SK-N-MC (cell line): ENCODE results near the gene FAM131B.
"Not testable (repeated sequence)": the region's sequence is repeated elsewhere in the genome, so short reads cannot be mapped to it uniquely, and the experiment has no call there.

Source experiments
- DNase-seq: peaks from one replicate; pipeline ENCODE4 v3.0.0-alpha.2; 2011; ENCODE audit warnings: low read depth, low spot score
- H3K27ac ChIP-seq: fragments of 200-600 bp; sonication (generic); 2 replicates; pipeline ENCODE4 v1.5.1; 2016; ENCODE audit warnings: mixed run types
- H3K36me3 ChIP-seq: fragments of 200-600 bp; sonication (generic); 2 replicates; pipeline ENCODE4 v1.6.1; 2017; ENCODE audit warnings: antibody characterized with exemption, low read length, mixed read lengths; ENCODE audit not compliant: insufficient read depth
- H3K4me3 ChIP-seq: fragments of 200-600 bp; sonication (generic); 2 replicates; pipeline ENCODE4 v1.5.1; 2016
- H3K9ac ChIP-seq: fragments of 200-600 bp; sonication (generic); 2 replicates; pipeline ENCODE4 v1.8.0; 2017; ENCODE audit warnings: mixed run types, mixed read lengths; ENCODE audit not compliant: insufficient read length
- H3K9me3 ChIP-seq: fragments of 200-600 bp; sonication (generic); 2 replicates; pipeline ENCODE4 v1.6.1; 2017; ENCODE audit warnings: low read depth, mild to moderate bottlenecking, antibody characterized with exemption, low read length, moderate library complexity, mixed read lengths
- EZH2 ChIP-seq: fragments of 200-600 bp; sonication (generic); IDR thresholded peaks from one replicate; pipeline ENCODE4 v1.6.1; 2017; ENCODE audit warnings: antibody characterized with exemption
- FOXP2 ChIP-seq: optimal IDR thresholded peaks from 2 replicates; pipeline ENCODE3; 2011; ENCODE audit warnings: mild to moderate bottlenecking, moderate library complexity; ENCODE audit not compliant: insufficient read depth; ENCODE audit errors: extremely low read length, control extremely low read depth
- POLR2AphosphoS5 ChIP-seq: IDR thresholded peaks from 2 replicates; pipeline ENCODE4 v1.6.1; 2012; ENCODE audit warnings: mild to moderate bottlenecking, low read depth, low read length, borderline replicate concordance

Gene FAM131B

DNA sequence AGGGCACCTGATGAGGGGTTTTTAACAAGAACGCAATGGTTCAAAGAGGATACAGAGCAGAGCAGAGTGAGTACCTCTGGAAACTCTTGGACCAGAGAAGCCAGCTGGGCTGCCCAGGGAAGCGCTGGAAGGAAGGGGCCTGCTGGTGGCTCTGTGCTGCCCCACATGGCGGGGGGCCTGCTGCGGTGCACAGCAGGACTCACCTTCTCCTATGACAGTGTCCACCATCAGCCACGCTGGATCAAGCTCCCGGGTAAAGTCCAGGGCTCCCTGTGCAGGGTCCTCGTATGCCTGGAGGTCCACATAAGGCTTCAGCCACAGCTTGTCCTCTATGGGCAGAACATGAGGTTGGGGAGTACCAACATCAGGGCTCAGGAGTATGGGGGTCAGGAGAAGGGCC, 33.7 kb upstream of the FAM131B start:
- Histone ChIP-seq H3K36me3 (no peaks in the 10 kb centered on the region), H3K9ac (no peak overlapping the region), H3K9me3 (no peaks in the 10 kb centered on the region), H3K4me3 (no peak overlapping the region), H3K27ac (no peak overlapping the region)
- TF ChIP-seq FOXP2 (no peak), EZH2 (no peak), POLR2AphosphoS5 (no peak)
- DNase-seq = no peak

DNA sequence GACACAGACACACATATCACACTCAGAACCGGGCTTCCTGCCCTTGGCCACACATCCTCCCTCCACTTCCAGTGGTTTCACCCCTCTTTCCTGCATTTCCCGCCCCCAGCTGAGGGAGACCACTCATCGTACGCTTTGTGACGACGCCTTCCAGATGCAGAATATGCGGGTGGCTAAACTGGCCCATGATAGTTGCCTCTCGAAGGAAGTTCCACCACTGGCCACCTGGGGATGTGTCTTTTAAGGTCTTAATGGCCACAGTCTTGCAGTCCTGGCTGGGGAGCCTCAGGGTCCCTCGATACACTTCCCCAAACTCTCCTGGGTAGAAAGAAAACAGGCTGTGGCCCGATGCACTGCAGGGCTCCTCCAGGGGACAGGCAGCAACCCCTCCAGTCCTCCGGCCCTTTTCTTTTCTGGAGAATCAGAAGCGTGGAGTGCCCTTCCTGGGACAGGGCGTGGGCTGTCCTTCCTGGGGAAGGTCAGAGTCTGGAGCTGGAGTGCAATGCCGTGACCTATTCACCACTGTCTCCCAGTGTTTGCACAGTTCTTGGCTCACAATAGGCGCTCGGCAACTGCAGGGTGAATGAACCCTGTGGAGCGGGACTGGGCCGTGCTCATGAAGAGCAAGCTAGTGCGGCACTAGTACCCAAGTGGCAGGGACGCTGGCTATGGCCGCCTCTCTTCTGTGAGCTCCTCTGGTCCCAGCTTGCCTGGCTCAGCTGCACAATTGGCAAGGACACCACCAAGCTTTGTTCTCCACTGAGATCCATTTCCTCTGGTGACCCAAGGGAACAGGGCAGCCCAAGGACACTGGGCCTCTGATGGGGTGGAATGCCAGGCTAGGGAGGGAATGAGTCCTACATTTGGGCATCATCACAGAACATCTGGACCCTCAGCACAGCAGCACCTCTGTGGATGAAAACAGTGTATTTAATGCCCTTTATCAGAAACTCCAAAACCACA, 33.0 kb upstream of the FAM131B start:
- Histone ChIP-seq H3K36me3 (no peaks in the 10 kb centered on the region; the same call in 1 of the 2 replicates), H3K27ac (no peak overlapping the region), H3K9me3 (no peaks in the 10 kb centered on the region), H3K9ac (no peak overlapping the region), H3K4me3 (no peak overlapping the region)
- TF ChIP-seq EZH2 (no peak), FOXP2 (no peak), POLR2AphosphoS5 (no peak)
- DNase-seq = no peak

DNA sequence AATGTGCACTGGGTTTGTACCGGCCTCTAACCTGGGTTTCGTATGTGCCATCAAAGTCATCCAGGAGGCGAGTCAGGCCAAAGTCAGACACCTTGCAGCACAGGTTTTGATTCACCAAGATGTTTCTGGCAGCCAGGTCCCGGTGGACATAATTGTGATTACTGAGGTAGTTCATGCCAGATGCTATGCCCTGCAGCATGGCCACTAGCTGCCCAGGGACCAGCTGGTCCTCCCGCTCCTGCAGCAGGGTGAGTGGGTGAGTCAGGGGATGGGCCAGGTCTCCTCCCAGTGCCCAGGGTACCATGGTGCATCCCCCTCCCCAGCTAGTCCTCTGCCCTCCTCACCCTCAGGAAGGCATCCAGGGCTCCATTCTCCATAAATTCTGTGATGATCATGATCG, 32.3 kb upstream of the FAM131B start:
- H3K27ac ChIP-seq = no peak overlapping the region
- H3K9ac ChIP-seq = no peak overlapping the region
- DNase-seq = no peak
- TF ChIP-seq POLR2AphosphoS5 = no peak
- TF ChIP-seq EZH2 = no peak
- TF ChIP-seq FOXP2 = no peak
- no peak overlapping the region for H3K4me3 ChIP-seq
- H3K9me3 ChIP-seq = no peaks in the 10 kb centered on the region
- H3K36me3 ChIP-seq = no peaks in the 10 kb centered on the region; the same call in 1 of the 2 replicates

DNA sequence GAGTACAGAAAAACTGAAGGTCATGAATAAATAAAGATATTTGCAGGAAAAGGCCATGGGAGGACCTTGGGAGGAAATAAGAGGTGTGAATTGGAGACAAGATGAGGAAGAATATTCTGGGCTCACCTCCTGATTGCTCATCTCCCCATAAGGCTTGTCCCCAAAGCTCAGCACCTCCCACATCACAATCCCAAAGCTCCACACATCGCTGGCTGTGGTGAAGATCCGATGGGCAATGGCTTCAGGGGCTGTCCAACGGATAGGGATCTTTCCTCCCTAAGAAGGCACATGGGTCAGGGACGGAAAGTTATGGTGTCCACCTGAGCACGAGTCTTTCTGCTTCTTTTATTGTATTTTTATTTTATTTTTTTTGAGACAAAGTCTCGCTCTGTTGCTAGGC, 31.6 kb upstream of the FAM131B start:
- no peak overlapping the region for H3K4me3 ChIP-seq

DNA sequence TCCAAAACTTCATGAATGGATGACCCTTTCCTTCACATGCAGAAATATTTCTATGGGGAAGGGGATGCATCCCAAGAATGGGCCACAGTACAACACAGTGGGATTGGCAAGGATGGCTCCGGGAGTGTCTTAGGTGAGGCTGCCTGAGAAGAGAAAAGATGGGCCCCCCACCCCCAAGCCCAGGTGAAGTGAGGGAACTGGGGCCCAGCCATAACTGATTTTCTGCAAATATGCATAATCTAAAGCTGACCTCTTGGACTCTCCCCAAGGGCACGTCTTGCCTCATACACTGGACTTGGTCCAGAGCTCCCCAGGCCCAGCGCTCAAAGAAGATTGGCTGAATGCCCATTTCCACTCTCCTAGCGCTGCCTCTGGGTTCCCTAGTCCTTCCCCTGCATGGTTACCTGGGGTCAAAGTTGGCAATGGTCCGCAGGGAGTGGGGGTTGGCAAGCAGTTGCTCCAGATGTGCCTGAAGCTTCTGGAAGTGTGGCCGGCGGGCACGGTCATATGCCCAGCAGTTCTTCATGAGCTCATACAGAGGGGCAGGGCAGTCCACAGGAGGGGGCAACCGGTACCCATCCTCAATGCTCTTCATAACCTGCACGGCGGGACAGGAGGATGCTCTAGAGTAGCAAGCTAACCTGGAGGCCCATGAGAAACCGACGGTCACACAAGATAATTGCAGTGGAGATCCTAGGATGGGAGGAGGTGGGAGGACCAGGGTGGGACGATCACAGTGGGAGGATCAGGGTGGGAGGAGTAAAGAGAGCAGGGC, 30.9 kb upstream of the FAM131B start:
- no peak overlapping the region for H3K9ac ChIP-seq
- H3K36me3 ChIP-seq = peaks cover 8% of the 10 kb centered on the region; the same call in 1 of the 2 replicates
- TF ChIP-seq FOXP2 (no peak), EZH2 (no peak), POLR2AphosphoS5 (no peak)
- no peak overlapping the region for H3K27ac ChIP-seq
- no peak overlapping the region for H3K4me3 ChIP-seq
- no peak for DNase-seq
- no peaks in the 10 kb centered on the region for H3K9me3 ChIP-seq

More for the DNA sequence above, 31.6 kb upstream of the FAM131B start:
- Histone ChIP-seq H3K27ac (no peak overlapping the region), H3K36me3 (peaks cover 3% of the 10 kb centered on the region; the same call in 1 of the 2 replicates), H3K9me3 (no peaks in the 10 kb centered on the region), H3K9ac (no peak overlapping the region)
- TF ChIP-seq EZH2 (no peak), POLR2AphosphoS5 (no peak), FOXP2 (no peak)
- DNase-seq = no peak

DNA sequence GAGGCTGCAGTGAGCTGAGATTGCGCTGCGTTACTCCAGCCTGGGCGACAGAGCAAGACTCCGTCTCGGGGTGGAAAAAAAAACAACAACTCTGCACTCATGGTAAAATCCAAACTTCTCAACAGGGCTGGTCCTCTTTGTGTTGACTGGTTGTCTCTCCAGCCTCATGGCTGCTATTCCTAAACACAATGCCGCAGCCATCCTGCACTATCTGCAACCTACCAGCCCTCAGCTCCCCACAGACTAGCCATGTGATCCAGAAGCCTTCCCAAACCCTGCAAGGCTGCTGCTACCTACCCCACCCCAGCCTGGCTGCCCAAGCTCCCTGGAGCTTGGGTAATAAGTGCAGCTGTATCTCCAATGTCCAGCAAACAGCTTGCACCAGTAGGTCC, 30.4 kb upstream of the FAM131B start:
- Histone ChIP-seq H3K36me3 (peaks cover 8% of the 10 kb centered on the region; the same call in 1 of the 2 replicates), H3K9me3 (no peaks in the 10 kb centered on the region), H3K27ac (no peak overlapping the region), H3K9ac (no peak overlapping the region), H3K4me3 (no peak overlapping the region)
- no peak for DNase-seq
- no peak for TF ChIP-seq POLR2AphosphoS5
- TF ChIP-seq FOXP2 = no peak
- no peak for TF ChIP-seq EZH2

DNA sequence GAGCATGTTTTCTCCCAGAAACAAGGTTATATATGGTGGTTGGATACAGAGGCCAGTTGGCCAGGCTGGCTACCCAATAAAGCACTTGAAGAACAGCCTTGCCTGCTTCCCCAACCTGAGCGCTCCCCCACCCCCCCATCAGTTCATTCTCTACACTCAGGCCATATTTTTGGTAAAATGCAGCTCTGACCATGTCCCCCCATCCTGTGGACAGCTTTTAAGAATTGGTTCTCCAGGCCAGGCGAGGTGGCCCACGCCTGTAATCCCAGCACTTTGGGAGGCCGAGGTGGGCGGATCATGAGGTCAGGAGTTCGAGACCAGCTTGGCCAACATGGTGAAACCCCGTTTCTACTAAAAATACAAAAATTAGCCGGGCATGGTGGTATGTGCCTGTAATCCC, 29.9 kb upstream of the FAM131B start:
- not testable (repeated sequence) for H3K4me3 ChIP-seq, H3K9ac ChIP-seq, DNase-seq, H3K9me3 ChIP-seq, H3K27ac ChIP-seq, H3K36me3 ChIP-seq
